T-helper 22 cell (primary cell): ENCODE data around the gene MOV10L1.

Experiments
- DNase-seq: peaks from one replicate; pipeline ENCODE4 v3.0.0-alpha.2; 2020; ENCODE audit warnings: low read depth

MOV10L1 gene

GRCh38 chr22:50176850-50177536, 87.2 kb downstream of the MOV10L1 start:
- no peak for DNase-seq

DNA sequence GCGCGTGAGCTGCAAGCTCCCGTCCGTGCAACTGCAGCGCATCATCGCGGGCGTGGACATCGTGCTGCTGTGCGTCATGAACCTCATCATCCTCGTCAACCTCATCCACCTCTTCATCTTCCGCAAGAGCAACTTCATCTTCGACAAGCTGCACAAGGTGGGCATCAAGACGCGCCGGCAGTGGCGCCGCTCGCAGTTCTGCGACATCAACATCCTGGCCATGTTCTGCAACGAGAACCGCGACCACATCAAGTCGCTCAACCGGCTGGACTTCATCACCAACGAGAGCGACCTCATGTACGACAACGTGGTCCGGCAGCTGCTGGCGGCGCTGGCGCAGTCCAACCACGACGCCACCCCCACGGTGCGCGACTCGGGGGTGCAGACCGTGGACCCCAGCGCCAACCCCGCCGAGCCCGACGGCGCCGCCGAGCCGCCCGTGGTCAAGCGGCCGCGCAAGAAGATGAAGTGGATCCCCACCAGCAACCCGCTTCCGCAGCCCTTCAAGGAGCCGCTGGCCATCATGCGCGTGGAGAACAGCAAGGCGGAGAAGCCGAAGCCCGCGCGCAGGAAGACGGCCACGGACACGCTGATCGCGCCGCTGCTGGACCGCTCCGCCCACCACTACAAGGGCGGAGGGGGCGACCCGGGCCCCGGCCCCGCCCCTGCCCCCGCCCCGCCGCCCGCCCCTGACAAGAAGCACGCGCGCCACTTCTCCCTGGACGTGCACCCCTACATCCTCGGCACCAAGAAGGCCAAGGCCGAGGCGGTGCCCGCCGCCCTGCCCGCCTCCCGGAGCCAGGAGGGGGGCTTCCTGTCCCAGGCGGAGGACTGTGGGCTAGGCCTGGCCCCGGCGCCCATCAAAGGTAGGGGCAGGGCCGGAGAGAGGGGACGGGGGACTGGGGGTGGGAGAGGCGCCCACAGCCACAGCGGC, 88.0 kb downstream of the MOV10L1 start:
- no peak for DNase-seq

DNA sequence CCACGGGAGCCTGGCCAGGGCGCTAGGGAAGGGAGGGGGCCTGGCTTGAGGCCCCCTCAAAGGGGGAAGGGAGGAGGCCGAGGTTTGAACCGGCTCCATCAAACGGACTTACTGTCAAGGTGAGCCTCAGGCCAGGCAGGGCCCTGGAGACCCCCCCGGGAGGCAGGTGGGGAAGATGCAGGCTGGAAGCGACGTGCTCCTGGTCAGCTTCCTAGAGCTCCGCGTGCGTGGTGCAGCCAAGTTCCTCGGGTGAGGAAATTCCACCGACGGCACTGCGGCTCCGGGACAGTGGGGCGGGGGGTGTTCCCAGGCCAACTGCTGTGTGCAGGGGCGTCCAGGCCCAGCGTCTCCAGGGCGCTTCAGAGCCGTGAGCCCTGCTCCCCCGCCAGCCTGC, 88.7 kb downstream of the MOV10L1 start:
- DNase-seq = no peak

- no peak for DNase-seq
Observed at GRCh38 chr22:50178871-50179869, 89.4 kb downstream of the MOV10L1 start.

- no peak for DNase-seq
Observed at GRCh38 chr22:50179937-50180726, 90.3 kb downstream of the MOV10L1 start.

GRCh38 chr22:50180727-50181521, 91.1 kb downstream of the MOV10L1 start:
- DNase-seq = no peak

DNA sequence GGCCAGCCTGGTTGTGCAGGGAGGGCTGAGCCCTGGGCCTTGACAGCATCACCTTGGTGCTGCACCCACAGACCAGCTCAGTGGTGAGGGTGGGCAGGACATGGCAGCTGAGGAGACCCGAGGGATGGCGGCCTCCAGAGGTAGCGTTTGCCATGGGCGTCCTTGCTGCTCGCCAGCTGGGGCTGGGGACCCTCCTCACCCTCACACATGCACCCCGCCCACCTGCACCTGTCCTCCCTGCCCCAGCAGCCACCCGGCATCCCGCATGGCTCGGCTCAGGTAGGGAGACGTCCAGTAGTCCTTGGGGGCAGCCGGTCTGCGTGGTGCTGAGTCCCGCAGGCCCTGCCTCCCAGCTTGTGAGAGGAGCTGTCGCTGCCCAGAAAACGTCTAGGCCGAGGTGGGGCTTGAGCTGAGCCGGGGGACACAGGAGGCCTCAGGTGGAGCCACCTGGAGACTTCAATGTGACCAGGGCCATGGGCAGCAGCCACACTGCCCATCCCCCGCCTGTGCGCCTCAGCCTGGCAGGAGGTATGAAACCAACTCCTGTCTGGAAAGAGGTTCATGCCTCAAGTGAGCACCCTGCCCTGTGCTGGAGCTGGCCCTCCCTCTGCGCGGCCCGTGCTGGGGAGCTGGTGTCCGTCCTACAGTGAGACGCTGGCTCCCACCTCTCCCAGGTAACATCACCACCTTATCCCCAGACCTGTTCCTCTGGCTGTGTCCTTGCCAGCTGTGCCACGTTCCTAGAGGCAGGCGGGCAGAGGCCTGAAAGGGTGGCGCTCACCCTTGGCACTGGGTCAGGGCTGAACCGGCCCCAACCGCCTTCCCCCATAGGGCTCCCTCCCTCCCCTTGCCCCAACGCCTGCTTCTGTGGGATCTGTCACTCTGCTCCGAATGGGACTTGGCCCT, 92.6 kb downstream of the MOV10L1 start:
- DNase-seq = no peak

GRCh38 chr22:50183141-50183971, 93.5 kb downstream of the MOV10L1 start:
- no peak for DNase-seq

GRCh38 chr22:50184004-50184901, 94.4 kb downstream of the MOV10L1 start:
- no peak for DNase-seq

DNA sequence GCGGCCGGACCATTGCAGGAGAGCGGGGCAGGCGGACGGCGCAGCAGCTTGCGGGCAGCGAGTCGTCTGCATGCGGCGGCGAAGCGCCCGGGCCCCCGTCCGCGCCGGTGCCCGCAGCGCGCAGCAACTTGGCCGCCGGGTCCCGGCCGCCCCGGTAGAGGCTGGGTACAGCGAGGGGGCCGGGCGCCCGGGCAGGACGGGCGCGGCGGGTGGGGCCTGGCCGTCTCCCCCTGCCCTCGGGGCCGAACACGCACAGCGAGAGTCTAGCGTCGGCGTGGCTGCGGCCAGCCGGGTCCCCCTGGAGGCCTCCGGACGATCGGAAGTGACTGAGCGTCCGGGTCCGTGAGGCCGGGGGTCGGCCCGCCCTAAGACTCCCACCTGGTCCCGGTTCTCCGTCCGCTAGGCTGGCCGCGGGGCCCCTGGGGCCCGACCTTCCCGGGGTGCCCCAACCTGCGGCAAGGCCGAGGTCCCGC, 95.1 kb downstream of the MOV10L1 start:
- no peak for DNase-seq

DNA sequence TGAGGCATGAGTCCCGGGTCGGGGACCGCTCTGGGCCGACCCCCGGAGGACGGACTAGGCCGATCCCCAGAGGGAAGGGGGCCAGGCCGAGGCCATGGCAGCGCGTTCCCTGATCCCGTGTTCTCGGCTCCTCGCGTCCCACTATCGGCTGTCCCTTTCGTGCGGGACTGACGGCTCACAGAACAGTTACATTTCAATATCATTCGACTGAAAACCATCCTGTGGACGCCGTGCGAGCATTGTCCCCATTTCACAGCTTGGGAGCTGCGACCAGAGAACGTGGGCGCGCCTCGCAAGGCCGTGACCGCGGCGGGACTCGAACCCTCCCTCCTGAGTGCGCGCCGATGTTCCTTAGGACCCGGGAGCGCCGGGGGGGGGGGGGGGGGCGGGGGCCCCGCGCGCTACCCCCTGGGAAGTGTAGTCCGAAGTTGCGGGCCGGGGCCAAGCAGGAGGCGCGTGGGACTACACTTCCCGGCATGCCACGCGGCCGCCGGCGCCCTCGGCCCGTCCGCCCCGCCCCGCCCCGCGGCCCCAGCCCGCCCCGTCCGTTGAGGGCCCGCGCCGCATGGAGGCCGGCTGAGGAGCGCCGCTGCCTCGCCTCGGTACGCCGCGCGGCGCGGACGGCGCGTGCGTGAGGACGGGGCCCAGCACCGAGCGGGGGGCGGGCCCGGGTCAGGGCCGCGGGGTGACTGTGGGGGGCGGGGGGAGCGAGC, 95.7 kb downstream of the MOV10L1 start, which contains the start of gene TRABD:
Gene TRABD, plus strand, starts transcription at position 539 of the 713 bp plus-strand sequence. CDS start 7,148 bp downstream, outside the sequence.
- peak; percentile 82 for DNase-seq

DNA sequence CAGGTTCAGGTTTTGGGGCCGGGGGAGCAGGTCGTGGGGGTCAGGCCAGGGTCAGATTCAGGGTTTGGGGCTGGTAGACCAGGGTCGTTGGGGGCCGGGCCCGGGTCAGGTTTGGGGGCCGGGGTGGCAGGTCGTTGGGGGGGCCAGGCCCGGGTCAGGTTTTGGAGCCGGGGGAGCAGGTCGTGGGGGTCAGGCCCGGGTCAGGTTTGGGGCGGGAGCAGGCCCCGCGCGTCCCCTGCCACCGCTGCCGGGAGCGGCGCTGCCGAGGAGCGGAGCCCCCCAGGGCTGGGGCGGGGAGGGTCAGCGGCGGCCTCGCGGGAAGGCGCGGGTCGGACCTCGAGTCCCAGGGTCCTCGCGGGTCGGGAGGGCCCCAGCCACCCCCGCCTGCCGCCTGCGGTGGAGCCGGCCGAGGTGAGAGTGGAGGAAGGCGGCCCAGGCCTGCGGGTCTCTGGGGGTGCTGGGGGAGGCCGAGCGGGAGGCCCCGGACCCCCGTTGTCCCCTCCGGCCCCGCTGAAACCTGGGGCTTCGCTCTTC, 96.4 kb downstream of the MOV10L1 start:
- DNase-seq = no peak

DNA sequence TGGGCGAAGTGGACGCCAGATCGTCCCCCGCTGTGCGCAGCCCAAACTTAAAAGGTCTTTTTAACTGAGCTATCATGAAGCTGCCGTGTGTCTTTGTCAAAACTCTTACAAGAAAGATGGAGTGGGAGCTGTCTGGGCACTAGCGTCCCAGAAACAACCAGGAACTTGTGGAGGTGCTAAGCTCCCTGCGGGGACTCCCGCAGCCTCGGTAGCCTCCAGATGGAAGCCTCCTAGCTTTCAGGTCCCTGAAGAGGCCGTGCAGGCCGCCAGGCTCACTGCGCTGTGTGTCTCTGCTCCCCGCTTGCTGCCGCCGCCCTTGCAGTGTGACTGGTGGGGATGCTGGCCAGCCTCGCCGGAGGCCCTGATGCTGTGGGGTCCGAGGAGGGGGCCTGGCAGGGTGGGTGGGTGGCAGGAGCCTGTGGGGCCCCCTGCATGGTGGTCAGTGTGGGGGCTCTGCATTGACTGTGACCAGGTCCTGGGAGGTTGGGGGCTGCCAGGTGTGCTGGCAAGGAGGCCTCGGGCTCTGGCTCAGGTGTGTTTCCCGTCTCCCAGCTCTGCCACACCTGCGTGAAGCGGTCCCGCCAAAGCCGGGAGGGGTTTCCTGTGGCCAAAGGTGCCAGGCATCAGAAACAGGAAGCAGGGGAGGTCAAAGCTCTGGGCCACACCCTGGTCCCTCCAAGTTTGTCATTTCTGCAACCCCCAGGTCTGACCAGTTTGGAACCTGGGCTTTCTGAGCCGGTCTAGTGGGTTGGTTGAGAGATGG, 97.1 kb downstream of the MOV10L1 start:
- DNase-seq = no peak

DNA sequence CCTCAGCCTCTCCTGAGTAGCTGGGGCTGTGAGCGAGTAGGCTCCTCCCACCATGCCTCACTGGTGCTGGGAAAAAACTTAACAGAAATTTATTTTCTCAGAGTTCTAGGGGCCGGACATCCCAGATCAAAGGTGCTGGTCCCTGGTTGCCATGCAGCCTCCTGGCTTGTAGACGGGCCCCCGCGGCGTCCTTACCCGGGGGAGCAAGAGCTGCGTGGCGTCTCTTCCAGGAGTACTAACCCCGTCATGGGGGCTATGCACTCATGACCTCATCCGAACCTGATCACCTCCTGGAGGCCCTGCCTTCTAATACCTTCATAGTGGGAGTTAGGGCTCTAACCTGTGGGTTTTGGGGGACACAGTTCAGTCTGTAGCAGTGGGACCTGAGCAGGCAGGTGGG, 98.5 kb downstream of the MOV10L1 start:
- no peak for DNase-seq

DNA sequence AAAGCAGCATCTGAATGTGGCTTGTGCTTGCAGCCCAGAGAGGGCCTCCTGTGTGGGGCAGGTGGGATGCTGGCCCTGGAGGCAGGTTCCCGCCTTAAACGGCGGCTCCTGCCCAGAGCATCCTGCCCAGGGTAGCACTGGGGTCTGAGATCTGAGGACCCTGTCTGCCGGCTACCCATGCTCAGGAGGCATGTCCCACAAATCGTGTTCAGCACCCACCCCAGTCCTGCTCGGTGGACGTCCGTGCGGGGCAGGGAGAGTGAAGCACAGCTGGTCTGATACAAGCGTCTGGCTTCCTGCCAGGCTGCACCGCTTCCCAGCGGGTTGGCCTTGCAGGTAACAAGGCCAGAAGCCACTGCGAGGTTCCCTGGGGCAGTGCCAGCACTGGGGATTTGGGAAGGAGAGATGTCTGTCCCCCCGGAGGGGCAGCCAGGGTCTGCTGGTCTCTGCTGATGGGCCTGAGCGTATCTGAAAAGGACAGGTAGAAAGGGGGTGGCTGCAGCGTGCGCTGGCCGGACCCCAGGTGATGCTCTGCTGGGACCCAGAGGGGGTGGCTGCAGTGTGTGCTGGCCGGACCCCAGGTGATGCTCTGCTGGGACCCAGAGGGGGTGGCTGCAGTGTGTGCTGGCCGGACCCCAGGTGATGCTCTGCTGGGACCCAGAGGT, 99.5 kb downstream of the MOV10L1 start:
- no peak for DNase-seq
